Skeletal muscle cell (primary cell): Measurements from ENCODE around the gene C10orf95.
"Not testable (repeated sequence)": the region's sequence is repeated elsewhere in the genome, so short reads cannot be mapped to it uniquely, and the experiment has no call there.

Source experiments
- DNase-seq: peaks from one replicate; pipeline ENCODE4 v3.0.0-alpha.2; 2010; ENCODE audit warnings: low read depth
- H3K4me3 ChIP-seq: 2 replicates; pipeline ENCODE4 v1.5.1; 2011; ENCODE audit warnings: low read depth, mild to moderate bottlenecking, control low read depth, low read length, moderate library complexity

The C10orf95 gene

GRCh38 chr10:102451105-102451969 is at the start of gene C10orf95:
C10orf95 (minus strand) TSS chr10:102451543; CDS start chr10:102451093, 450 bp downstream.
- peak within 1 kb of the TSS; percentile 72 for H3K4me3 ChIP-seq
- DNase-seq: no peak

GRCh38 chr10:102500686-102501085 is 49.3 kb upstream of the C10orf95 start:
- DNase-seq, H3K4me3 ChIP-seq: not testable (repeated sequence)

- no peak overlapping the region for H3K4me3 ChIP-seq
Measured at GRCh38 chr10:102499356-102499755, 48.0 kb upstream of the C10orf95 start.

GRCh38 chr10:102497545-102497944 is 46.2 kb upstream of the C10orf95 start:
- DNase-seq: no peak

More at GRCh38 chr10:102499356-102499755, 48.0 kb upstream of the C10orf95 start:
- no peak for DNase-seq

GRCh38 chr10:102493771-102494170 is 42.4 kb upstream of the C10orf95 start:
- H3K4me3 ChIP-seq: no peak overlapping the region
- no peak for DNase-seq

More at GRCh38 chr10:102497545-102497944, 46.2 kb upstream of the C10orf95 start:
- H3K4me3 ChIP-seq: no peak overlapping the region

GRCh38 chr10:102492983-102493382 is 41.6 kb upstream of the C10orf95 start:
- no peak for DNase-seq
- H3K4me3 ChIP-seq: no peak overlapping the region

GRCh38 chr10:102492344-102492939 is 41.1 kb upstream of the C10orf95 start:
- no peak for DNase-seq

GRCh38 chr10:102491136-102491535 is 39.8 kb upstream of the C10orf95 start:
- no peak for DNase-seq
- H3K4me3 ChIP-seq: no peak overlapping the region

More at GRCh38 chr10:102492344-102492939, 41.1 kb upstream of the C10orf95 start:
- no peak overlapping the region for H3K4me3 ChIP-seq

GRCh38 chr10:102485093-102485784 is 33.9 kb upstream of the C10orf95 start:
- H3K4me3 ChIP-seq: no peak overlapping the region
- no peak for DNase-seq

- DNase-seq: no peak
- no peak overlapping the region for H3K4me3 ChIP-seq
Measured at GRCh38 chr10:102484021-102484420, 32.7 kb upstream of the C10orf95 start.

GRCh38 chr10:102480396-102480795 is 29.1 kb upstream of the C10orf95 start:
- no peak for DNase-seq
- no peak overlapping the region for H3K4me3 ChIP-seq

GRCh38 chr10:102479651-102480050 is 28.3 kb upstream of the C10orf95 start:
- H3K4me3 ChIP-seq: no peak overlapping the region
- no peak for DNase-seq

GRCh38 chr10:102476466-102477141 is 25.3 kb upstream of the C10orf95 start:
- H3K4me3 ChIP-seq: no peak overlapping the region
- DNase-seq: no peak

GRCh38 chr10:102475451-102476040 is 24.2 kb upstream of the C10orf95 start:
- DNase-seq: no peak
- no peak overlapping the region for H3K4me3 ChIP-seq

GRCh38 chr10:102473445-102474331 is 22.3 kb upstream of the C10orf95 start:
- no peak overlapping the region for H3K4me3 ChIP-seq
- no peak for DNase-seq

GRCh38 chr10:102470579-102471546 is 19.5 kb upstream of the C10orf95 start:
- no peak for DNase-seq
- no peak overlapping the region for H3K4me3 ChIP-seq

- DNase-seq: peak; percentile 42
- H3K4me3 ChIP-seq: no peak overlapping the region
Measured at GRCh38 chr10:102468683-102469082, 17.3 kb upstream of the C10orf95 start.
